Lung microvascular endothelial cell (primary cell): ENCODE measurements around the gene CDC42SE1. TPM values are rescaled to one million over a fixed set of nuclear protein-coding genes. Genes with fewer than 3 reads are reported as not detected.

ENCODE experiments used
- DNase-seq, 2 donors: peaks; one replicate each; pipeline versions ENCODE4 v3.0.0 to v3.0.0-alpha.2; 2010; ENCODE audit warnings: low read depth in 2 of 2
- total RNA-seq: library from RNA; depleted of rRNA; stranded (reverse); fragments of >200 nt; gene quantifications from 2 replicates; pipeline ENCODE4 v1.2.1, GENCODE V29; 2014

Gene CDC42SE1
- total RNA-seq, 1 donor from 2014 or later: 54.8 TPM

DNA sequence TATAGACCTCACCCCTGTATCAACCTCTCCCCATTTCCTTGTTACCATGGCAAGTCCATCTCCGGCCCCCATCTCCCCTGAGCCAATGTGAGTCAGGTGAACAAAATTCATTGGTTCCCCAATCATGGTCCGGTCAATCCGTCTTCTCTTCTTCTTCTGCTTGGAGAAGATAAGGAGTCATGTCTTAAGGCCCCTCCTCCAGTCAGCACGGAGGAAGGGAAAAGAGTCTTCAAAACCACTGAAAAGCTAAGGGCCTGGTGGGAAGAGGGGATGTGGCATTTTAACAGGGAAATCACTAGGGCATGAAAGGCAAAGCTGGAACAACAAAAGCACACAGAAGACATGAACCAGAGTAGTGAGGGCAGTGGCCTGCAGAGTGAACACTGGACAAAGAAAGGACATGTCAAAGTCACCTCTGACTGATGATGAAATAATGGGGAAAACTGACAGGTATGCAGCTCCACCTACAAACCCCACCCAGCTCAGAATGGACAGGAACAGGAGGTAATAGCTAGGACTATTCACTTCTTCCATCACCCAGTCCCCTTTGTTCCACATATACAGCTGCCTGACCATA is 4.4 kb downstream of the CDC42SE1 start:
- no peak for DNase-seq

DNA sequence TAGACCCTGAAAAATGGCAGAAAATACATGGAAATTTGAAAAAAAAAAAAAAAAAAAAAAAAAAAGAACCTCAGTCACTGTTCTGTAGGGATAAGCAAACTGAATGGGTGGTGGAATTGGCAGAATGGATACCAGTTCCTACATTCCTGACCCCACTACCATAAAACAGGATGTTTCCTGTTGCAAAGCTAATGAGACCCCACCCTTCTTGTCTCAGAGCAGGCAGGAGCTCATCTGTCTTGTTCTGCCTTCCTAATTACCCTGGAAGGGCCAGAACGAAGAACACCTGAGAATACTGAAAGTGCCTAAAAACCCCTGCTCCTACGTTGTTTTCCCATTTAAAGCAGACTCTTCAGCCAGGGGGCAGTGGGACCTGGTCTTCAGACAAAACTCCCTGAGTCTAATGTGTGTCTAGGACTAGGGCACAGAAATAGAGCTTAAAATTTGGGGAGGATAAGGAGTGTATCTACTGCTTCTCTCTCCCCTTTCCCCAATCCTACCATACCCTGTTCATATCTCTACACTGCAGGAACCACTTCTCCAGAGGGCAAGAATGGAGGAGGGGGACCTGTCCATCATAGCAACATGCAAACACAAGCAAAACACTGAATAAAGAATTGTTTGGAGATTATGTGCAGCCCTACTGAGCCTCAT is 7.9 kb downstream of the CDC42SE1 start:
- DNase-seq: no peak

DNA sequence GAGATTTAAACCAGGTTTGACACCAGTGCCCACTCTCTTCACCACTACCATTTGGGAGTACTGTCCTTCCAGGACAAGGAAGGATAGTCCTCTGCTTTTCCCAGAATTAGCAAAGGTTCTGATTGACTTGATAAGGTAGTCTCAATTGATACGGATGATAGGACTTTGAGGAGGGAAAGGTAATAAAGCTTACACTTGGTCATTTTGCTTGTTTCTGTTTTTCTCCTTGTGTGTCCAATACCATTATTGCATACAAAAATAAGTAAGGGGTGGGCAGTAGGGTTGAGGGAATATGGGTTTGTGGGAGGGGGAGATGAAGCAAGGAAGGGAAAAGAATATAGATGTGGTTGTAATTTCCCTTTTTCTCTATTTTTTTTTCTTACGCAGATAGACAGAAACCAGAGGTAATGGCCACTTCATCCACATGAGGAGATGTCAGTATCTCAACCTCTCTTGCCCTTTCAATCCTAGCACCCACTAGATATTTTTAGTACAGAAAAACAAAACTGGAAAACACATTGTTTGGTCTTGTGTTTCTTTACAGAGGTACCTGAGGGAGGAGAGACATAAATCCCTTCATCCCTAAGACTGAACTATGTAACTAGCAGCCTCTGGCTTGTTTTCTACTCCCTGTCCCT is 9.3 kb downstream of the CDC42SE1 start:
- no peak for DNase-seq

DNA sequence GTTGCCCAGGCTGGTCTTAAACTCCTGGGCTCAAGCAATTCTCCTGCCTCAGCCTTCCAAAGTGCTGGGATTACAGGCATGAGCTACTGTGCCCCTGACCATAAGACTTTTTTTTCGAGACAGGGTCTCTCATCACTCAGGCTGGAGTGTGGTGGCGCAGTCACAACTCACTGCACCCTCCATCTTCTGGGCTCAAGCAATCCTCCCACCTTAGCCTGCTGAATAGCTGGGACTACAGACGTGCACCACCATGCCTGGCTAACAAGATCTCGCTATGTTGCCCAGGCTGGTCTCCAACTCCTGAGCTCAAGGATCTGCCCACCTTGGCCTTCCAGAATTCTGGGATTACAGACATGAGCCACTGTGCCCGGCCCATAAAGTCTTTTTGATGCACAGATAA is 10.0 kb downstream of the CDC42SE1 start:
- no peak for DNase-seq

DNA sequence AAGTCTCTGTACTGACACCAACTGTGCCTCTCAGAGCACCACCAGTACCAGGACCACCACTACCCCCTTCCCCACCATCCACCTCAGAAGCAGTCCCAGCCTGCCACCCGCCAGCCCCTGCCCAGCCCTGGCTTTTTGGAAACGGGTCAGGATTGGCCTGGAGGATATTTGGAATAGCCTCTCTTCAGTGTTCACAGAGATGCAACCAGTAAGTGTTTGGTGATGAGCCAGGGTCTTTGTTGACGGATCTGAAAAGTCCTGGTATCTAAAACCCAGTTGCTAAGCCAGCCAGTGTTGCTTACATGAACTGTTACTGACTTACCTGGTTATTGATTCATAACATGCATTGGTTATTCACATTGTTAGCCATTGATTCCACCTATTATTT is 10.8 kb downstream of the CDC42SE1 start:
- no peak for DNase-seq

DNA sequence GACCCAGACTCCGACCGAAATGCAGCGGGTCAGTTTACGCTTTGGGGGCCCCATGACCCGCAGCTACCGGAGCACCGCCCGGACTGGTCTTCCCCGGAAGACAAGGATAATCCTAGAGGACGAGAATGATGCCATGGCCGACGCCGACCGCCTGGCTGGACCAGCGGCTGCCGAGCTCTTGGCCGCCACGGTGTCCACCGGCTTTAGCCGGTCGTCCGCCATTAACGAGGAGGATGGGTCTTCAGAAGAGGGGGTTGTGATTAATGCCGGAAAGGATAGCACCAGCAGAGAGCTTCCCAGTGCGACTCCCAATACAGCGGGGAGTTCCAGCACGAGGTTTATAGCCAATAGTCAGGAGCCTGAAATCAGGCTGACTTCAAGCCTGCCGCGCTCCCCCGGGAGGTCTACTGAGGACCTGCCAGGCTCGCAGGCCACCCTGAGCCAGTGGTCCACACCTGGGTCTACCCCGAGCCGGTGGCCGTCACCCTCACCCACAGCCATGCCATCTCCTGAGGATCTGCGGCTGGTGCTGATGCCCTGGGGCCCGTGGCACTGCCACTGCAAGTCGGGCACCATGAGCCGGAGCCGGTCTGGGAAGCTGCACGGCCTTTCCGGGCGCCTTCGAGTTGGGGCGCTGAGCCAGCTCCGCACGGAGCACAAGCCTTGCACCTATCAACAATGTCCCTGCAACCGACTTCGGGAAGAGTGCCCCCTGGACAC is 11.3 kb downstream of the CDC42SE1 start:
- peak; percentile 63 to 83 for DNase-seq

DNA sequence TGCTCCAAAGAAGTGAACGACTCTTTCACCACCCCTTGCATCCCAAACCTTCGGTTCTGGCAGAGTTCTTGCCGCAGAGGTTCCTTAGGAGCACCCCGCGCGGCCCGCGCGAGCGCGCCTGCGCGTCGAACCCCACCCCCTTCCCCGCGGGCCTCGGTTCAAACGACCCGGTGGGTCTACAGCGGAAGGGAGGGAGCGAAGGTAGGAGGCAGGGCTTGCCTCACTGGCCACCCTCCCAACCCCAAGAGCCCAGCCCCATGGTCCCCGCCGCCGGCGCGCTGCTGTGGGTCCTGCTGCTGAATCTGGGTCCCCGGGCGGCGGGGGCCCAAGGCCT is 11.9 kb downstream of the CDC42SE1 start, which contains the start of gene C1orf56:
Gene C1orf56 (plus strand): TSS at position 161 of the 334 bp plus-strand sequence. CDS start 97 bp downstream, at position 258.
- DNase-seq: peak; percentile 51 to 52

DNA sequence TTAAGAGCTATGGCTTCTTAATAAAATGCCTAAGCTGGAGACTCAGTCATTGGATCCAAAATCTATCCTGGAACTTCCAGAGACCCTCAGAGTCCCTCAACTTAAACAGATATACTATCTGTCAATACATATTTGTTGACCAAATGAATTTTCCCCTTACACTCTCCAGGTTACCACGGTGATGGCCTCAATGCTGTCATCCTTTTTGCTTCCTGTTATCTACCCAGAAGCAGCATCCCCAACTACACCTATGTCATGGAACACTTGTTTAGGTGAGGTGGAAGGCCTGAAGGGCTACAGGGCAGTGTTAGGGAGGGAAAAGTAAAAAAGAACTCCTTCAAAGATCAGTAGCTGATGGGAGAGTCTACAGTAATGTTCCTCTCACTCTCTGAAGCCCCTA is 16.3 kb downstream of the CDC42SE1 start:
- no peak for DNase-seq

DNA sequence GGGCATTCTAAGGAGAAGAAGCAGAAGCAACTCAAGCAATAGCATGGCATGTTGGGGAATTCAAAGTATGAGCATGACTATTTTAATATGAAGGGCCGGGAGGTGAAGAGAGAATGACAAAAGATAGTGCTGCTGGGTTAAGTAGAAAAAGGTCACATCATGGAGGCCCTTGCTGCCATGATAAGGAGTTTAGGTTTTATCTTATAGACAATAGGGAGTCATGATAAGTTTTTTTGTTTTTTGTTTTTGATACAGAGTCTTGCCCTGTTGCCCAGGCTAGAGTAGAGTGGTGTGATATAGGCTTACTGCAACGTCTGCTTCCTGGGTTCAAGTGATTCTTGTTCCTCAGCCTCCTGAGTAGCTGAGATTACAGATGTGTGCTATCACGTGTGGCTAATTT is 19.9 kb downstream of the CDC42SE1 start:
- DNase-seq: no peak

DNA sequence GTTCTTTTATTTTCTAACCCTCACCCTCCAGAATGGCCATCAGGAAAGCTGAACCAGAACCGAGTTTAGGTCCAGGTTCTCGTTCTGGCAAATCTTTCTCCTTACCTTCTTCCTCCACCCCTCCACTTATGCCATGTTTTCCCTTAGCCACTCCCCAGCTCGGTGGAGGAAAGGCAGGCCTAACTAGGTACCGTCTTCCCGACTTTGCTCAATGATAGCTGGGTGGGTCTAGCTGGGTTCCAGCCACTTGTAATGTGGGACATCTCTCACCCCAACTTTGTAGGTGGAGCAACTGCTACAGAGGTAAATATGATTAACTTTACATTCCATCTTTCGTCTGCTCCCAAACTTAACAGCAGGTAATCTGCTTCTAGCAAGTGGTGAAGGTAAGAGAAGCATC is 22.4 kb downstream of the CDC42SE1 start:
- no peak for DNase-seq

DNA sequence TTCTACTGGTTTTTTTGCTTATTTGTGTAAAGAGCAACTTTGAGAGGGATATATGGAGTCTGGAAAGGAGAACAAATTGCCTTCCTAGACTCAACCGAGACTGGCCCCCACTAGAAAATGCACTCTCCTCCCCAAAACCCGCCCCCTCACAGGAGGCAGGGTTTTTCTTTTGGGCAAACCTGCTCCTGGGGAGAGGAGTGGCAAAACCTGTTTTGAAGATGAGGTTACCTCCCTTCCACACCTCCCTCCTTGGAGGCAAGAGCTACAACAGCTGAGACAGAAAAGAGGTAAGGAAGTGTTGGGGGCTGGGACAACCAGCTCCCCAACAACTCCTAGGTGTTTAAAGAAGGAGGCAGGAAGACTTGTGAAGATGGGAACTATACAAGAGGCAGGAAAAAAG is 23.1 kb downstream of the CDC42SE1 start, which contains the start of gene BNIPL:
Gene BNIPL (plus strand): TSS at position 231 of the 400 bp plus-strand sequence. CDS start 140 bp downstream, at position 371.
- DNase-seq: no peak

DNA sequence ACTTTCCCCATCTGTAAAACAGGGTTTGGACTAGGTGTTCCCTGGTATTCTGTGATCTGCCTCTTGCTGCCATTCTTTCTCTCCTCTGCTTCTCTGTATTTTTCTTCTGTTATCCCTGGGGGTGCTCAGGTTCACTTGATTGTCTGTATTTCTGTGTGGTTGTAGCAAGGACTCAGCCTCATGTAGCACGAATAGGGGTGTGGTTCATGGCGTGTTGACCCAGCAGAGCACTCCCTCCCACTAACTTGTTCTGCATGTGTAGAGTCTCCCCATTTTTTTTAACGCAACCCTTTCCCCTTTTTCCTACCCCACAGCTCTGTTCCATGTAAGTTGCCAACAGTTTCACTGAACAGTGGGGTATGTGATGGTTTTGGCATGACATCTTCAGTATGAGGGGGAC is 24.3 kb downstream of the CDC42SE1 start:
- DNase-seq: no peak

DNA sequence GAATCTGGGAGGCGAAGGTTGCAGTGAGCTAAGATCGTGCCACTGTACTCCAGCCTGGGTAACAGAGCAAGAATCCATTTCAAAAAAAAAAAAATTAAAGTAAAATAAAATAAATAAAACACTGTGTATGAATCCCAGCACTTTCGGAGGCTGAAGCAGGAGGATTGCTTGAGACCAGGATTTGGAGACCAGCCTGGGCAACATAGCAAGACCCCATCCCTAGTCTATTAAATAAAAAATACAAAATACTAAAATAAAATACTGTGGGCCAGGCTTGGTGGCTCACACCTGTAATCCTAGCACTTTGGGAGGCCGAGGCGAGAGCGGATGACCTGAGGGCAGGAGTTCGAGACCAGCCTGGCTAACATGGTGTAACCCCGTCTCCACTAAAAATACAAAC is 27.3 kb downstream of the CDC42SE1 start:
- DNase-seq: no peak

DNA sequence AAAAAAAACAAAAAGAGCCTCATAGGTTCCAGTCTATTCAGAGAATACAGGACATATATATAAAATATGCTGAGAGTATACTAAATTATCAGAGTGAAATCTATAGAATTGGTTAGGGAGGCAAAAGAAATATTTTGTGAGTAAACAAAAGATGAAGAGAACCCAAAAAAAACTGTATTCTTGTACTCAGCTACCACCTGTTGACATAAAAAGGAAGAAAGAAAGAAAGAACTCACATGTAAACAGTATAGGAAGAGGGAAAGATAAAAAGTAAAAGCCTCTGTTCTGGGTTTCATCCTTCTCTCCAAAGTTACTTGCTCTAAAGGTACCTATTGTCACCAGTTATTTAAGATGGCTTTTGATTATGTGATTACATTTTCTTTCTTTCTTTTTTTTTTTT is 33.0 kb downstream of the CDC42SE1 start:
- no peak for DNase-seq

DNA sequence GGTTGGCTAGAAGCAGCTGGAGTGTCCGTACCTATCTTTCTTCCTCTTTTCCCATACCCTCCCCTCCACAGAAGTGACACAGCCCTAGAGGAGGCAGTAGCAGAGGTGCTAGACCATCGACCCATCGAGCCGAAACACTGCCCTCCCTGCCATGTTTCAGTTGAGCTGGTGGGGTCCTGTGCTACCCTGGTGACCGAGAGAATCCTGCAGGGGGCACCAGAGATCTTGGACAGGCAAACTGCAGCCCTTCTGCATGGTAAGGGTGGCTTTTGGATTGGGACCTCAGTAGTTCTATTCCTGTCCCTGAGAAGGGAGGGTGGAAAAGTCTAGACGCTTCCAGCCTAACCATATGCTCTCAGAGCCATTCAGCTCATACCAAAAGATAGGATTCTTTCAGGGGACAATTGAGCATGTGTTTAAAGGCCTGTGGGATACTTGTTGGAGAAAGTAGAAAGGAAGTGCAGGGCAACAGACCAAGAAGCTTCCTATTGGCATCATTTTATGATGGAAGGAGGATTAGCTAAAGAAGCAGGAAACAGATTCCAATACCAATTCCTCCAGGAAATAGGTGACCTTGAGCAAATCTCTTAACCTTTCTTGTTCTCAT is 34.8 kb downstream of the CDC42SE1 start:
- DNase-seq: peak; percentile 81 to 84

DNA sequence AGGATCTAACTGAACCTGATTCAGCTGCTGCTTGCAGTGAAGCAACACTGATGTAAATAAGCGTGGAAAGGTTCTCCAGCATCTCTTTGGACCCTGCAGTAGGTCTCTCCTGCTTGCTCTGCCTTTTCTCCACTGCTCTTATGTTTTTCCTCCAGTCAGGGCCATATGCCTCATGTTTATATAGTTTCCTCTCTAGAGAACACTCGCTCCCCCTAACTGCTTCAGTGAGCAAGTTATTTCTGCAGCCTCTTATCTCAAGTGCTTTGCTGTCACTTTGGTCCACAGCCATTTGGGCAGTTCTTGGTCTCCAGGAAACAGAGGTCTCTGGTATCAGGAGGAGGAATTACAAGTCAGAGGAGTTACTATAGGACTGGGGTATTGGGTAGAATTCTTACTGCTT is 45.9 kb downstream of the CDC42SE1 start:
- DNase-seq: no peak

DNA sequence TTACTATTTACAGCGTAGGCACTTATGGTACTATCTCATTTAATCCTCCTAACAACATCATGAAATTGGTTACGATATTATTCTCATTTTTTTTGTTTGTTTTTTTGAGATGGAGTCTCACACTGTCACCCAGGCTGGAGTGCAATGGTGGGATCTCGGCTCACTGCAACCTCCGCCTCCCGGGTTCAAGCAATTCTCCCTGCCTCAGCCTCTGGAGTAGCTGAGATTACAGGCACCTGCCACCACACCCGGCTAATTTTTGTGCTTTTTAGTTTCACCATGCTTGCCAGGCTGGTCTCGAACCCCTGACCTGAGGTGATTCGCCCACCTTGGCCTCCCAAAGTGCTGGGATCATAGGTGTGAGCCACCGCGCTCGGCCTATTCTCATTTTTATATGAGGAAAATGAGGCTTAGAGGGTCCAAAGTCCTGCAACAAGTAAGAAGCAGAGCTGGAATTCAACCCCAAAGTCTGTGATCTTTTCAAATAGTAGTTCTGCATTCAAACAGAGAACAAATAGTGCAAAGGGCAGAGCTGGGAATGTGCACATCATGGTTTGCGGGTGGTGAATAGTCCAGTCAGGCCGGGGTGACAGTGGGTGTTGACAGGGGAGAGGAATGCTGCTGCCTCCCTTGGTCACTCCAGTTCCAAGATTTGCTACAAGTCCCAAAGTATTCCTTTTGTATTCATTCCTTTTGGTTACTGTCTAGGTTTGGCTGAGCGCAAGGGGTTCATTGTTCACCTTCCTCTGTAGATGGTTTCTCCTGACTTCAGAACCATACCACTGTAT is 46.5 kb downstream of the CDC42SE1 start:
- DNase-seq: no peak

DNA sequence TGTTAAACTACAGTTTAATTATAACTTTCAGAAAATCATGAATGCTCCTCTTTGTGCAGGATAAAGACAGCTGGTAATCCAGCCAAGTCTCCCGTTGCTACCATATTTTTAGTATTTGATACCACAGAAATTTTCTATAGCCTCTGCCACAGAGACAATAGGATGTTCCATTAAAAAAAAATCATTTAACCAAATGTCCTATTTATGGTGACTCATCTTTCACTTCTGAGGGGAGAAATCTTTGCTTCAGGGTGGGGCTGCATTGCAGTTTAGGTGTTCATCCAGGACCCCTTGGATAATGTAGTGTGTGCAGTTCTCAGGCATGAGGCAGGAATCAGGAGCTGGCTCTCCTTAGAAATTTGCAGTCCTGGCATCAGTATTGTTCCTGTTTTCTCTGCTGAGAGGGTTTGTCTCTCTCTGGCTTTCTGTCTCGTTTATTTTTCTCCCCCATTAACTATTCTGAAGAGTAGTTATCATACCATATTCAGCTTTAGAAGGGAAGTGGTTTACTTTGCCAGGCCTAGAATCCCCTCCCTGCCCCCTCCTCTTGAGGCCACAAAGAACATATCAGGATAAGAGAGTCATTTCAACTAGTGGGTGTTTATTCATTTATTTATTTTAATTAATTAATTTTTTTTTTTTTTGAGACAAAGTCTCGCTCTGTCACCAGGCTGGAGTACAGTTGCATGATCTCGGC is 48.1 kb downstream of the CDC42SE1 start:
- no peak for DNase-seq

DNA sequence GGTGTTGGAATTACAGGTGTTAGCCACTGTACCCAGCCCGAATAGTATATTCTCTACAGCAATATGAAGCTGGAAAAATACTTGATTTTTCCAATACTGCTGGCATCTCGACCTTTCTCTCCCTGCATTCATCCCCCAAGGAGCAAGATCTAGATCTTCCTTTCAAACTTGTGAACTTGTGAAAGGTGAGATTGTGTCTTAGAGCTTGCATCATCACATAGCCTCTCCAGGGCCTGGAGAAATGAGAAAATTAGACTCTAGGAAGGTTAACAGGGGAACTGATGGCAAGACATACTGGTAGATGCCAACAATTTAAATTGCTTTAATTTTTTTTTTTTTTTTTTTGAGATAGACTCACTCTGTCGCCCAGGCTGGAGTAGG is 49.1 kb downstream of the CDC42SE1 start:
- DNase-seq: no peak

DNA sequence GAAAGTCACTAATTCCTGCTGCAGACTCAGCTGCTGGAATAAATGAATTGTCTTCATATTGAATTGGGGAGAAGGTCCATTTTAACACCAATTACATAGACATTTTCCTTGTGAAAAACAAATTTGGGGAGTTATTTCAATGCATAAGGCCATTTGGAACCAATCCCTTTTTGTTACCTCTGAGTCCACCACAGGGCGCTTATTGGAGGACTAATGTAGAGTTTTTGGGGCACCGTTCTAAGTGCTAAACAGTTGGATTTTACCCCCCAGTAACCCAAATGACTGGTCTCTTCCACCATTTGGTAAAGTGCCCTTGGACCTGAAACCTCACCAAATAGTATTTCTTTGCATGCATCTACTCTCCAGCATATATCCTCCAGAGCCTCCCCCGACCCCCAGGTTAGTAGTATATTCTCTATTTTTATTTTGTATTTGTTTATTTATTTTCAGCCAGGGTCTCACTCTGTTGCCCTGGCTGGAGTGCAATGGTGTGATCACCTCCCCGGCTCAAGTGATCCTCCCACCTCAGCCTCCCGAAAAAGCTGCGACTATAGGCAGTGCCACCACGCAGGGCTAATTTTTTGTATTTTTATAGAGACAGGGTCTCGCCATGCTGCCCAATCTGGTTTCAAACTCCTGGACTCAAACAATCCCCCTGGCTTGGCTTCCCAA is 49.6 kb downstream of the CDC42SE1 start:
- DNase-seq: no peak
